ENCODE results near the gene MTARC2.

DNA sequence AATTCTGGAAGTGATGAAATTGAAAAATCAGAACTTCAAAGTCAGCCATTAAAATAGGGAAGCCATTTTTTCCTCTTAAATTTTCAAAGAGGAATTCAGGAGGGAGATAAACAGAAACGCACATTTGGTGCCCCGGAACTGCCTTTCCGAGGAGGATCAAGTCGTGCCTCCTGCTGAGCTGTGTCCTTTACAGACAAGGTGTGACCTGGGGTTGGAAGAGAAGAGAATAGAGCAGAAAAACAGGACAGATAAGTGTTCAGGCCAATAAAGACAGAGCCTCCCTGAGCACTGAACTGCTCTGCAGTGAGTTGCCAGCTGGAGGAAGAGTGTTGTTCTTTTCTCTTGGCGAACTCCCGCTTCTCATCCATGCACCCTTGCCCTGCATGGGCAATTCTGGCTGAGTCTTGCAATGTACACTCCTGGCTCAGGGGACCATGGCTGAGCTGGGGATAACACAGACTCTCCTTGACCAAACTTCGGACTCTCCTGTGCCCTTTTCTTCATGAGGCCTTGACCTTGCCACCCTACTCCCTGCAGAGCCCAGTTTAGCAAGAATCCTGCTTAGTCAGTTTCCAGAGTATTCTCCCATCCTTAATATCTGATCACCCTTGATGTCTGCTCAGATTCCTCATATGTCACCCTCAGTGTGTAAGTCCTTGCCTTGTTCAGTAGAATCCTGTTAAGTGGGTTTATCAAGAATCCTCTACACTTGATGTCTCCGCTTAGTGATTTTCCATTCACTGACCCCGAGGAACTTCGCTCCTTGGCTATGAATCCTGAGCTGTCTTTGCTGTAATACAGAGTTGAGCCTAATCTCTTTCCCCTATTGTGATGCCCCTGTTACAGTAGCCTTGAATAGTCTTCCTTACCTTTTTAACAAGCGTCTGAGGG is 37.3 kb downstream of the MTARC2 start:
- no peak for TF ChIP-seq POLR2A (IDR thresholded peaks at IDR 0.05)
- TF ChIP-seq POLR2AphosphoS5 (IDR thresholded peaks at IDR 0.05), result no peak
- TF ChIP-seq, protein P1, sequence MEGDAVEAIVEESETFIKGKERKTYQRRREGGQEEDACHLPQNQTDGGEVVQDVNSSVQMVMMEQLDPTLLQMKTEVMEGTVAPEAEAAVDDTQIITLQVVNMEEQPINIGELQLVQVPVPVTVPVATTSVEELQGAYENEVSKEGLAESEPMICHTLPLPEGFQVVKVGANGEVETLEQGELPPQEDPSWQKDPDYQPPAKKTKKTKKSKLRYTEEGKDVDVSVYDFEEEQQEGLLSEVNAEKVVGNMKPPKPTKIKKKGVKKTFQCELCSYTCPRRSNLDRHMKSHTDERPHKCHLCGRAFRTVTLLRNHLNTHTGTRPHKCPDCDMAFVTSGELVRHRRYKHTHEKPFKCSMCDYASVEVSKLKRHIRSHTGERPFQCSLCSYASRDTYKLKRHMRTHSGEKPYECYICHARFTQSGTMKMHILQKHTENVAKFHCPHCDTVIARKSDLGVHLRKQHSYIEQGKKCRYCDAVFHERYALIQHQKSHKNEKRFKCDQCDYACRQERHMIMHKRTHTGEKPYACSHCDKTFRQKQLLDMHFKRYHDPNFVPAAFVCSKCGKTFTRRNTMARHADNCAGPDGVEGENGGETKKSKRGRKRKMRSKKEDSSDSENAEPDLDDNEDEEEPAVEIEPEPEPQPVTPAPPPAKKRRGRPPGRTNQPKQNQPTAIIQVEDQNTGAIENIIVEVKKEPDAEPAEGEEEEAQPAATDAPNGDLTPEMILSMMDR (IDR thresholded peaks at IDR 0.05), result no peak
- TF ChIP-seq EP300 (IDR thresholded peaks at IDR 0.05), result no peak

Measured in sigmoid colon (tissue), 4 donors.